Urothelium cell line (cell line): ENCODE data around the gene DNAL1.
A peak's percentile ranks its signal among the peaks of the same experiment; 100 is the strongest.
"Not testable (repeated sequence)": the region's sequence is repeated elsewhere in the genome, so short reads cannot be mapped to it uniquely, and the experiment has no call there.

Source experiments
- DNase-seq: peaks from one replicate; pipeline ENCODE4 v3.0.0; 2011; ENCODE audit warnings: low spot score, mixed read lengths
- FAIRE-seq: peaks from 2 replicates; lab custom pipeline; 2011; peaks lifted over from hg19 to GRCh38; lab: Jason Lieb, UNC

DNAL1 gene

DNA sequence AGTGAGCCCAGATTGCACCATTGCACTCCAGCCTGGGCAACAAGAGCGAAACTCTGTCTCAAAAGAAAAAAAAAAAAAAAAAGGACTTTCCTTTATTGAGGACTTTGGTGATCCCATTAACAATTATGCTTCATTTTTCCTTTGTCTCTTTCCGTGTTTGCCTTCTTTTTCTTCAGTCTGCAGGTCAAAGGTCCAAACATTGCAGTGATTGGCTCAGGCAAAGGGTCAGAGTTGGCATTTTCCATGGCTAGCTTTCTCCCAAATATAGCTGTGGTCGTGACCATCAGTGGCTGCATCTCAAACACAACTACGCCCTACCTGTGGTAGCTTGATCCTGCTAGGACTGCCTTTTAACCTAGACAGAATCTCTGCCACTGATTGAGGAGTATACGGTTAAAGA is 7.0 kb upstream of the DNAL1 start:
- DNase-seq (no peak), FAIRE-seq (peak; percentile 86)

DNA sequence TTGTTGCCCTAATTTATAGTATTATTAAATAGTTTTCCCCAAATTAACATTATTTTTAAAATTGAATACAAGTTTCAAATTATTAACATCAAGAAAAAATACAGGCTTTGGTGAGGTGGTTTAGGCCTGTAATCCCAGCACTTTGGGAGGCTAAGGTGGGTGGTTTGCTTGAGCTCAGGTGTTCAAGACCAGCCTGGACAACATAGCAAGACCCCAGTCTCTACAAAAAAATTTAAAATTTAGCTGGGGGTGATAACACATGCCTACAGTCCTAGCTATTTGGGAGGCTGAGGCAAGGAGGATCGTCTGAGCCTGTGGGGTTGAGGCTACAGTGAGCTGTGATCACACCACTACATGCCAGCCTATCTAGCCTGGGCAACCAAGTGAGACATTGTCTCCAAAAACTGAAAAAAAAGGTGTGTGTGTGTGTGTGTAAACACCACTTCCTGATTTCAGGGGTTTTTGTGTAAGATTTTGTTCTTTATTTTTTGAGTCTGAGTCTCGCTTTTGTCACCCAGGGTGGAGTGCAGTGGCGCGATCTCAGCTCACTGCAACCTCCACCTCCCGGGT is 3.9 kb upstream of the DNAL1 start:
- peak; percentile 52 for FAIRE-seq
- no peak for DNase-seq

DNA sequence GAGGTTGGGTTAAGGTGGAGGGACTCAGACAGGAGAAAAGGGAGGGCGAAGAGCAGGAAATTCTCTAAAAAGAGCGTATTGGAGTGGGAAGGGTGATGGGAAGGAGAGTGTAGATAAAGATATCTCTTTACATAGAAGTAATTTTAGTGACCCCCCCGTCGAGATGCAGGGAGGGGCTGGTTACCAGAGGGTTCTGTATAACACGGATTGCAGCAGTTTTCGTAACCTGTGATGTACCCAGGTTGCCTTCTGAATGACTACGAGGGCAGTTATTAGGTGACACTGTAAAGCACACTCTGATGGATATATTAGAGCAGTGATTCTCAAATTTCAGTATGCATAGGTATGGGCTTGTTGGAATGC is 443 bp downstream of the DNAL1 start:
- DNase-seq (no peak), FAIRE-seq (peak; percentile 91)

DNA sequence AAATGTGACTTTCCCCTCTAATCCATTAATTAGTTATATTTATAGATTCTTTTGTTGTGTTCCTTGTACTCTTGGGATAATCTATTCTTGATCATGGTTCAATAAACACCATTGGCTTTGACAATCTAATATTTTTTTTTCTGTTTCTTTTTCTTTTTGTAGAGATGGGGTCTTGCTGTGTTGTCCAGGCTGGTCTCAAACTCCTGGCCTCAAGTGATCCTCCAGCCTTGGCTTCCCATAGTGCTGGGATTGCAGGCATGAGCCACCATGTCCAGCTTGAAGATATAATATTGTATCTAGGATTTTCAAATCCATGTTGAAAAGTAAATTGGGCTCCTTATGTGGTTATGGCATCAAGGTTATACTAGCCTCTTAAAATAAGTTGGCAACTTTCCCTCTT is 6.2 kb downstream of the DNAL1 start:
- peak; percentile 9 for FAIRE-seq
- no peak for DNase-seq

DNA sequence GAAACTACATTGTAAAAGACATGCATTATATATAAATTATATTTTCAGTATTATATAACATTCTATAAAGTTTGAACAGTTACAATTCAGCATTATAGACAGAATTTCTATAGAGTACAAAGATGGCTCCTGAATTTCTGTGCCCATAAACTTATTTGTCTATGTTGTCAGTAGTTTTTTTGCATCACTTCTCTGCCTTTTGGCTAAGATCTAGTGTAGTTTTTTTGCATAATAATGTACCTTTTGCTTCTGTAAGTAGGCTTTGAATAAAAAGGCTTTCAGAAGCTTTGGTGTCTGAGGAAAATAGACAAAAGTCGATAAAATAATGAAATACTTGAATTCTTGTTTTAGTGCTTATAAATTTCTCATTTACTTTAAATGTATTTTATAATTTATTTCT is 11.1 kb downstream of the DNAL1 start:
- DNase-seq (no peak), FAIRE-seq (no peak)

DNA sequence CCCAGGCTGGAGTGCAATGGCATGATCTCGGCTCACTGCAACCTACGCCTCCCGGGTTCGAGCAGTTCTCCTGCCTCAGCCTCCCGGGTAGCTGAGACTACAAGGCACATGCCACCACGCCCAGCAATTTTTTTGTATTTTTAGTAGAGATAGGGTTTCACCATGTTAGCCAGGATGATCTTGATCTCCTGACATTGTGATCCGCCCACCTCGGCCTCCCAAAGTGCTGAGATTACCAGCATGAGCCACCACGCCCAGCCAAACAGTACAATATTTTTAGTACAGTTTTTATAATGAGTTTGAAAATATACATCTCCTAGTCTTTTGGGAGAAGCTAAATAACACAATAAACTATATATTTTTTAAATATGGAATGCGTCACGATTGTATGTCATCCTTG is 14.4 kb downstream of the DNAL1 start:
- FAIRE-seq, DNase-seq: not testable (repeated sequence)

DNA sequence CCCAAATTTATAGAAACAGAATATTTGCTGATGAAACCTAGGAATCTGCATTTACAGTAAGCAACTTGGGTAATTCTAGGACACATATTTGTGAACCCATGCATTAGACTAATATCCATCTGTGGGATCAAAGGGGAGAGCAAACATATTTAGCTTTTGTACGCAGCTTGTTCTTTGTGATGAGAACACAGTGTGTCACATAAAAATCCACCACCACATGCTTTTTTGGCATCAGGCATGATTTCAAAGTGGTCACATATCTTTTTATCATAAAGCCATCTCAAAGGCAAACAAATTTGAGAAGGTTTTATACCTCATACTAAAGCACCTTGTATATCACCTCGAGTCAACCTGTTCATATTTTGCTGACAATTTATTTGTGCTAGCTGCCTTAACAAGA is 15.7 kb downstream of the DNAL1 start:
- no peak for FAIRE-seq

DNA sequence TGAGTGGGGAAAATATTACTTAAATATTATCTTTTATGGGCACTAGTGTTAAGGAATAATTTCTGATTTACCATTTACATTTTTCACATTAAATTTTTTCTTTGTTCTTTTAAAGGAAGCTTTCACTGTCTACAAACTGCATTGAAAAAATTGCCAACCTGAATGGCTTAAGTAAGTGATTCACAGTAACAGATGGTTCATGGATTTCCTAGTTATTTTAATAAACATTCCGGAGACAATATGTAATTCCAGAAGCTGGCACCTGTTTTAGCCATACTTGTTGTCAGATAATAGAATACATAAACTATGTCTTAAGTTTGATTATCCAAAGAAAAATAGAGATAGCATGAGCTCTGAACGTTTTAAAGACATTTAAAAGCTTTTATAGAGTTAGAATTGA is 17.1 kb downstream of the DNAL1 start:
- DNase-seq: no peak
- no peak for FAIRE-seq

More for the DNA sequence above, 15.7 kb downstream of the DNAL1 start:
- no peak for DNase-seq

DNA sequence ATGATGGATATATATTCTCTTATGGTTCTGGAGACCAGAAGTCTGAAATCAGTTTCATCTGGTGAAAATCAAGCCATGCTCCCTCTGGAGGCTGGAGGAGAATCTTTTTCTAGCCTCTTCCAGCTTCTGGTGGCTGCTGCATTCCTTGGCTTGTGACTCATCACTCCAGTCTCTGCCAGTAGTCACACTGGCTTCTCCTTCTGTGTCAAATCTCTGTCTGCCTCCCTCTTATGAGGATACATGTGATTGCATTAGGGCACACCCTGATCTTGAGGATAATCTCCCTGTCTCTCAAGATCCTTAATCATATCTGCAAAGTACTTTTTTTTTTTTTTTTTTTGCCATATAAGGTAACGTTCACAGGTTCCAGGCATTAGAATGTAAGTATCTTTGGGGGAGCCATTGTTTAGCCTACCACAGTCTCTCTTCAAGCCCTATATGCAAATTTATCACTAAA is 17.7 kb downstream of the DNAL1 start:
- DNase-seq: peak; percentile 91

DNA sequence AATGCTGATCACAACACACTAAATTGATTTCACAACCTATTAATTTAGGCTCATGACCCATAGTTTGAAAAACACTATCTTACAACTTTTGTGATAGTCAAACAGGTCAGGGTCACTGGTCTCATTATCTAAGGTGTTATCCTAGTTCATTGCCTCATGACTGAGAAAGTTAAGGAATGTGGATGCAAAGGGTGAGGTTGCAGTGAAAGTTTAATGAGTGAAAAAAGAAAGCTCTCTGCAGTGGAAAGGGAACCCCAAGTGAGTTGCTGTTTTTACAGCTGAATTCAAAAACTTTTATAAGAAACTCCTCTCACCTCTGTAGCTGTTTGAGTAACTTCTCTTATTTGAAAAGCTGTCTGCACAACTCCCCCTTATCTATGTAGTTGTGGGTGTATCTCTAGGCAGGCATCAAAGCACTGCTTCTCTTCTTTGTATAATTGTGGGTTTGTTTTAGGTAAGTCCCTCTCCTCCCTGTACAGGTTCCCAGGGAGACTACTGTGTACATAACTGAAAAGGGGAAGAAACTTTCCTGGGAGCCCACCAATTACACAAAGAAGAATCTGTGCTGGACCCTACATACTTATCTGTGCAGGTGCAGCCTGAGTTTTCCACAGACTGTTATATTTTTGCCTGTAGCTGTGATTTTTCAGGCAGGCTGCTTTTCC is 18.9 kb downstream of the DNAL1 start:
- FAIRE-seq (peak; percentile 76), DNase-seq (no peak)

More for the DNA sequence above, 17.7 kb downstream of the DNAL1 start:
- peak; percentile 97 for FAIRE-seq

DNA sequence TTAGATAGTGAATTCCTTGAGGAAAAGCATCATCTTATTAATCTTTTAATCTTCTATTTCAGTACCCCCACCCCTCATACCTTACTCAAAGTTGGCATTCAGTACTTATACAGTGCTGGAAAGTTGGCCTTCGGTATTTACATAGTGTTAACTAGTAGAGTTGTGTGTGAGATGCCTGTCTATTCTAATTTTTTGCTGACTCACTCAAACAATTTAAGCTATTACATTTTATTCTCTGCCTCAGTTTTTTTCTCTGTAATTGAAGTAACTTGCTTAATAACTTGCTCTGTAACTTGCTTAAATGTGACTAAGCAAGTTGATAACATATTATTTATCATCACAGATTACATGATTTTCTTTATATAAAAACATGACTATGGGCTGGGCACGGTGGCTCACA is 20.3 kb downstream of the DNAL1 start:
- FAIRE-seq (no peak), DNase-seq (no peak)

DNA sequence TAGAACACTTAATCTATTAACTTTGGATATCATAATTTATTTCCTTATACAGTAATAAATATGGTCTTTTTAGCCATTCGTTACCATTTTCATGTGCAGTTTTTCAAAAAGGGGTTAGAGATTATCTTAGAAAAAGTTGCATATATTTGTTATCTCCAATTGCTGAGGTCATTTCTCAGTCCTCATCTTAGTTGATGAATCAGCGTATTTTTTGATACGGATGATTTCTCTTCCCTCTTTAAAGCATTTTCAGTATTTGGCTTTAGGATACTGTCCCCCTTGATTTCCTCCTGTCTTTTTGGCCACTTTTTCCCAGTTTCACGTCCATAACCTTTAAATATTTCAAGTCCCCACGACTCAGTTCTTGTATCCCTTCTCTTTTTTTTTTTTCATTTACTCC is 21.8 kb downstream of the DNAL1 start:
- DNase-seq: no peak
- no peak for FAIRE-seq

DNA sequence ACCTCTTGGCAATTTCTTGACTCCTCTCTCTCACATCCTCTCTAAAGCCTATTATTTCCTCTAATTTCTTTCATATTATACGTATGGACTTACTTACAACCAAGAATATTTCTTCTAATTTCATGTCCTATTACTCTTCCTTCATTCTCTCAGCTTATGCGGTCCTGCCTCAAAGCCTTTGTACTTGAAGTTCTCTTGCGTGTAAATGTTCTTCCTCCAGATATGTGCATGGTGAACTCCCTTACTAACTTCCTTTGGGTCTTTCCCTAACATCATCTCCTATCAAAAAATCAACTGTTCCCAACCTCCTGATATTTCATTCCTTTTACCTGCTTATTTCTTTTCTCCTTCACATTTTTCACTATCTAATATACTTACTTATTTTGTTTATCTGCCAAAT is 23.1 kb downstream of the DNAL1 start:
- FAIRE-seq: no peak
- no peak for DNase-seq

DNA sequence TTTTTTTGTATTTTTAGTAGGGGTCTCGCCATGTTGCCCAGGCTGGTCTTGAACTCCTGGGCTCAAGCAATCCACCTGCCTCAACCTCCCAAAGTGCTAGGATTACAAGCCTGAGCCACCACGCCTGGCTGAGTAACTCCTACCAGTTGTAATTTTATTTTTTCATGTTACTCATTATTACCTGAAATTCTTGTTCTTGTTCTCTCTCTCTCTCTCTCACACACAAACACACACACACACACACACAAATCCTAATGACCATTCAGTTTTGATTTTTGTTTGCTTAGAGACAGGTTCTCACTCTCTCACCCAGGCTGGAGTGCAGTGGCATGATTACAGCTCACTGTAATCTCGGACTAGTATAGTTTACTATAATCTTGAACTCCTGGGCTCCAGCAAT is 30.2 kb downstream of the DNAL1 start:
- DNase-seq: no peak
- peak; percentile 9 for FAIRE-seq

DNA sequence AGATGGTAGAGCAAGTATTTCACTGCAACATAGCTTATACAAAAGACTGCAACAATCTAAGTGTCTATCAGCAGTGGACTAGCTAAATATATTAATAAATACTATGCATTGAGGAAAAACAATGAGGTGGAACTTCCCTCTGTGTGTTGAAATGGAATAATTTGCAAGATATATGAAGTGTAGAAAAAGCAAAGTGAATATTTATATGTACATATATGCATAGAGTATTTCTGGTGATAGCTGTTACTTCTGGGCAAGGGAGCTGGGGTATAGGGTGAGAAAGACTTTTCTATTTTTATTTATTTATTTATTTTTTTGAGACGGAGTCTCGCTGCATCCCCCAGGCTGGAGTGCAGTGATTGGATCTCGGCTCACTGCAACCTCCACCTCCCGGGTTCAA is 33.9 kb downstream of the DNAL1 start:
- no peak for DNase-seq
- no peak for FAIRE-seq

DNA sequence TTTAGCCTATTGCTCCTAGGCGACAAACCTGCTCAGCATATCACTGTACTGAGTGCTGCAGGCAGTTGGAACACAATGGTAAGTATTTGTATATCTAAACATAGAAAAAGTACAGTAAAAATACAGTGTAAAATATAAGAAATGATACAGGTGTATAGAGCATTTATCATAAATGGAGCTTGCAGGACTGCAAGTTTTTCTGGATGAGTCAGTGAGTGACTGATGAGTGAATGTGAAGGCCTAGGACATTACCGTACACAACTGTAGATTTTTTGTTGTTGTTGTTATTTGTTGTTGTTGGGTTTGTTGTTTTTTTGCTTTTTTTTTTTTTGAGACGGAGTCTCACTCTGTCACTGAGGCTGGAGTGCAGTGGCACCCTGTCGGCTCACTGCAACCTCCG is 36.0 kb downstream of the DNAL1 start:
- FAIRE-seq (no peak), DNase-seq (no peak)

DNA sequence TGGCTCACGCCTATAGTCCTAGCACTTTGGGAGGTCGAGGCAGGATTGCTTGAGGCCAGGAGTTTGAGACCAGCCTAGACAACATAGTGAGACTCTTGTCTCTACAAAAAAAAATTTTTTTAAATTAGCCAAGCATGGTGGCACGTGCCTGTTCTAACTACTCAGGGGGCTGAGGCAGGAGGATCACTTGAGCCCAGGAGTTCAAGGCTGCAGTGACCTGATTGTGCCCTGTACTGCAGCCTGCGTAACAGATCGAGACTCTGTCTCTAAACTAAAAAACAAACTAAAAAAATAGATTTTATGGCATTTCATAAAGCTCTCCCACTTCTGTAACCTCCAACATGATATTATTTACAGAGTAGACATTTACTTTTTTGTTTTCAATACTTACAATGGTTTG is 39.8 kb downstream of the DNAL1 start:
- FAIRE-seq (peak; percentile 42), DNase-seq (no peak)

DNA sequence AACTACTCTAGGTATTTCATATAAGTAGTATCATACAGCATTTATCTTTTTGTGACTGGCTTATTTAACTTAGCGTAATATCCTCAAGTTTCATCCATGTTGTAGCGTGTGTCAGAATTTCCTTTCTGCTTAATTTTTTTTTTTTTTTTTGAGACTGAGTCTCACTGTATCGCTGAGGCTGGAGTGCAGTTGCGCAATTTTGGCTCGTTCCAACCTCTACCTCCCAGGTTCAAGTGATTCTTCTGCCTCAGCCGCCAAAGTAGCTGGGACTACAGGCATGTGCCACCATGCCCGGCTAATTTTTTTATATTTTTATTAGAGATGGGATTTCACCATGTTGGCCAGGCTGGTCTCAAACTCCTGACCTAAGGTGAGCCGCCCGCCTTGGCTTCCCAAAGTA is 40.5 kb downstream of the DNAL1 start:
- FAIRE-seq: no peak

DNA sequence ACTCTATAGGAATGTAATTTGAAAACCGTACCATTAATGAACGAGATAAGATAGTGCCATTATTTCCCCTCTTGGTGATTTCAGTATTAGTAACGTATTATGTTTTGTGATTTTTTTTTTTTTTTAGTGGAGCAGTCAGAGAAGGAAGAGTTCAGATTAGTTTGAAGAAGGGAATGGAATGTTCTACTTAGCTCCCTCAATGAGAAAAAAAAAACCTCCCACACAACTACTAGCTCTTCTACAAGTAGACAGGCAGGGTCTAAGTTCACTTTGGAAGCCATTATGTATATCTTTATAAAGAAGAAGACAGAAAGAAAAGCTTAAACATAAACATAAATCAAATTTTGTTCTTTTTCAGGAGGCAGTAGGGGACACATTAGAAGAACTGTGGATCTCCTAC is 42.1 kb downstream of the DNAL1 start:
- FAIRE-seq: no peak
- no peak for DNase-seq

More for the DNA sequence above, 40.5 kb downstream of the DNAL1 start:
- DNase-seq: no peak

DNA sequence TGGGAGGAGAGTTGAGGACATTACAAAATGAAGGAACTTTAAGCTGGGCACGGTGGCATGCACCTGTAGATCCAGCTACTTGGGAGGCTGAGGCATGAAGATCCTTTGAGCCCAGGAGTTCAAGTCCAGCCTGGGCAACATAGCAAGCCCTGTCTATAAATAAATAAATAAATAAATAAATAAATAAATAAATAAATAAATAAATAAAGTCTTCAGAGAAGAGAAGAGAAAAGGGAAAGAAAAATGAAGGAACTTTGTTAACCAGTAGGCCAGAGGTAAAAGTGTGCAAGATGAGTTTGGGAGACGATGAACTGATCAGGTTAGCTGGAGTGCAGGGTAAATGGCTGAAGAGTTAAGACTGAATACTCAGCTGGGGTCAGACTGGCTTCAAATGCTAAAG is 49.3 kb downstream of the DNAL1 start:
- peak; percentile 32 for FAIRE-seq
- no peak for DNase-seq

DNA sequence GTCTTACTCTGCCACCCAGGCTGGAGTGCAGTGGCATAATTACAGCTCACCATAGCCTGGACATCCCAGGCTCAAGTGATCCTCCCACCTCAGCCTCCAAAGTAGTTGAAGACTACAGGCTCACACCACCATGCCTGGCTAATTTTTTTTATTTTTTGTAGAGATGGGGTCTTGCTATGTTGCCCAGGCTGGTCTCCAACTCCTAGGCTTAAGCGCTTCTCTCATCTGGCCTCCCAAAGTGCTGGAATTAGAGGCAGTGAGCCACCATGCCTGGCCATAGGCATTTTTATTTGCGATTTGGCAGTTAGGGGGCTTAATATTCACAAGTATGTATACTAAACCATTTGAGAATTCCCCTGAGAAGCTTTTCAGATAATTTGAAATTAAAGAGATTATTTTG is 50.3 kb downstream of the DNAL1 start:
- no peak for DNase-seq
- no peak for FAIRE-seq

DNA sequence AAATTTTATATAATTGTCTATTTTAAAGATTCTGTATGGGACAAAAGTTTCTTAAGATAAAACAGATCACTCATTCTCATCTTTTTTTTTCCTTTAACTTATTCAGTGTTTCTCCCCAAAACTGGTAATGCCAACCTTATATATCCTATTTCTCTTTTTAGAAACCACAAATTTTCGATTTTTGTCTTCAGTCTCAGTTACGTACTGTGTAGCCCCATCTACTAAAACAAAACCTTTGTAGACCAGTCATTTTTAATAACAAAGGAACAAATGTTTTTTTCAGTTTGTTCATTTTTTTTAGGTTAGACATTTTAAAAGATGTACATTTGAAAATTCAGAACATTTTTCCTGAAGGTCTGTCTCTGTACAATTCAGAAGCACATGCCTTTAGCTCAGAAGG is 51.2 kb downstream of the DNAL1 start:
- no peak for FAIRE-seq
- DNase-seq: no peak
